CD4-positive, CD25-positive, alpha-beta regulatory T cell (primary cell): ENCODE measurements around the gene OR4K1. TPM values are rescaled to one million over a fixed set of nuclear protein-coding genes. Genes with fewer than 3 reads are reported as not detected.
A peak's percentile ranks its signal among the peaks of the same experiment; 100 is the strongest.

ENCODE experiments used
- ATAC-seq, 2 donors: fragments of 150-1000 bp; cut with Tn5 transposase; one replicate each; pipeline ENCODE4 v1.10.0; 2021; ENCODE audit warnings: low read depth in 2 of 2, moderate number of reproducible peaks in 2 of 2, moderate library complexity in 1 of 2
- DNase-seq, 3 donors: peaks; one replicate each; pipeline versions ENCODE4 v3.0.0 to v3.0.0-alpha.2; 2012 to 2022; ENCODE audit warnings: mixed read lengths in 1 of 3
- H3K27ac ChIP-seq: one replicate; pipeline ENCODE4 v1.7.0; 2013; ENCODE audit warnings: mild to moderate bottlenecking, low read length; ENCODE audit not compliant: insufficient read depth, poor library complexity, severe bottlenecking
- H3K27me3 ChIP-seq: one replicate; pipeline ENCODE4 v1.7.0; 2013; ENCODE audit warnings: low read length; ENCODE audit not compliant: control insufficient read depth, insufficient read depth
- H3K36me3 ChIP-seq: one replicate; pipeline ENCODE4 v1.7.0; 2013; ENCODE audit warnings: mild to moderate bottlenecking, low read length, moderate library complexity; ENCODE audit not compliant: control insufficient read depth, insufficient read depth
- H3K4me1 ChIP-seq: 2 replicates; pipeline ENCODE4 v1.7.0; 2013; ENCODE audit warnings: mild to moderate bottlenecking, low read length; ENCODE audit not compliant: insufficient read depth, control insufficient read depth, poor library complexity, severe bottlenecking
- H3K4me3 ChIP-seq: one replicate; pipeline ENCODE4 v1.7.0; 2013; ENCODE audit warnings: low read depth, mild to moderate bottlenecking, low read length, moderate library complexity
- H3K9me3 ChIP-seq, 2 experiments: 1 replicate in 1 of 2; 2 replicates in 1 of 2; pipeline ENCODE4 v1.7.0; 2013; ENCODE audit warnings: low read length in 2 of 2, mild to moderate bottlenecking in 1 of 2, moderate library complexity in 1 of 2; ENCODE audit not compliant: control insufficient read depth in 2 of 2
- H3K27ac Mint-ChIP-seq, 3 donors: one replicate each; pipeline ENCODE4 v1.8.0; 2020 to 2022; ENCODE audit warnings: mild to moderate bottlenecking in 3 of 3, mixed read lengths in 3 of 3, moderate library complexity in 2 of 3
- H3K27me3 Mint-ChIP-seq: one replicate; pipeline ENCODE4 v1.8.0; 2022; ENCODE audit warnings: mild to moderate bottlenecking, mixed read lengths
- H3K36me3 Mint-ChIP-seq: one replicate; pipeline ENCODE4 v1.8.0; 2020; ENCODE audit warnings: mixed read lengths
- H3K4me1 Mint-ChIP-seq, 4 donors: one replicate each; pipeline ENCODE4 v1.8.0; 2020 to 2022; ENCODE audit warnings: mixed read lengths in 4 of 4, mild to moderate bottlenecking in 1 of 4
- H3K4me3 Mint-ChIP-seq, 4 donors: one replicate each; pipeline ENCODE4 v1.8.0; 2020 to 2022; ENCODE audit warnings: mild to moderate bottlenecking in 4 of 4, mixed read lengths in 4 of 4, moderate library complexity in 3 of 4
- H3K9me3 Mint-ChIP-seq, 7 donors: one replicate each; pipeline ENCODE4 v1.8.0; 2020 to 2022; ENCODE audit warnings: mixed read lengths in 7 of 7, mild to moderate bottlenecking in 3 of 7, moderate library complexity in 2 of 7
- polyA plus RNA-seq, 4 donors: library from polyadenylated mRNA; unstranded; fragments of 300-500 nt; fragmentation: Illumina TruSeq; gene quantifications; one replicate each; pipeline ENCODE4 v1.2.3, GENCODE V29; 2021
- total RNA-seq: library from RNA; stranded (reverse); gene quantifications from one replicate; pipeline ENCODE4 v1.2.3, GENCODE V29; 2022

The OR4K1 gene
- total and polyA plus RNA-seq, 5 donors from 2014 or later, result not detected

- Histone ChIP-seq H3K27ac (no peak within 1 kb of the TSS), H3K9me3 (no peaks in the 10 kb centered on the region), H3K27me3 (no peaks in the 10 kb centered on the region), H3K36me3 (no peaks in the 10 kb centered on the region), H3K4me1 (peaks cover 3% of the 10 kb centered on the region), H3K4me3 (peak within 1 kb of the TSS; percentile 26)
- DNase-seq (no peak), ATAC-seq (no peak)
- Mint-ChIP-seq H3K4me3 (peak within 1 kb of the TSS; percentile 0 to 38 (median 12)), H3K9me3 (peaks cover 0 to 10% (median 3%) of the 10 kb centered on the region in 7 donors), H3K27ac (peak within 1 kb of the TSS; percentile 57 to 86 (median 80)), H3K36me3 (no peaks in the 10 kb centered on the region), H3K4me1 (peaks cover 8 to 39% (median 14%) of the 10 kb centered on the region in 4 donors), H3K27me3 (no peaks in the 10 kb centered on the region)
These were observed 44.6 kb downstream of the OR4K1 start, which contains the start of gene OR4K15 for GRCh38 chr14:19975291-19975690. OR4K15 (plus strand) TSS chr14:19975591; CDS start chr14:19975591, 0 bp downstream.

Other genes with a start within 250 kb of the OR4K1 start
- gene OR11H2, start 217.0 kb upstream of the OR4K1 start, total RNA-seq, result not detected
- not detected for gene OR11H2, start 217.0 kb upstream of the OR4K1 start, polyA plus RNA-seq
- gene OR4Q3, start 187.3 kb upstream of the OR4K1 start, total RNA-seq, result not detected
- gene OR4Q3, start 187.3 kb upstream of the OR4K1 start, polyA plus RNA-seq, result not detected
- not detected for gene OR4M1, start 157.4 kb upstream of the OR4K1 start, total RNA-seq
- gene OR4M1, start 157.4 kb upstream of the OR4K1 start, polyA plus RNA-seq, result not detected
- gene OR4N2, start 127.1 kb upstream of the OR4K1 start, total RNA-seq, result not detected
- gene OR4N2, start 127.1 kb upstream of the OR4K1 start, polyA plus RNA-seq, result not detected
- not detected for gene OR4K2, start 55.8 kb upstream of the OR4K1 start, total RNA-seq
- gene OR4K2, start 55.8 kb upstream of the OR4K1 start, polyA plus RNA-seq, result not detected
- not detected for gene OR4K5, start 10.3 kb upstream of the OR4K1 start, total RNA-seq
- not detected for gene OR4K5, start 10.3 kb upstream of the OR4K1 start, polyA plus RNA-seq
- not detected for gene OR4K15, start 44.7 kb downstream of the OR4K1 start, total RNA-seq
- gene OR4K15, start 44.7 kb downstream of the OR4K1 start, polyA plus RNA-seq, result not detected
- gene OR4Q2, start 71.2 kb downstream of the OR4K1 start, total RNA-seq, result not detected
- not detected for gene OR4Q2, start 71.2 kb downstream of the OR4K1 start, polyA plus RNA-seq
- not detected for gene OR4K14, start 88.4 kb downstream of the OR4K1 start, total RNA-seq
- gene OR4K14, start 88.4 kb downstream of the OR4K1 start, polyA plus RNA-seq, result not detected
- gene OR4K13, start 105.1 kb downstream of the OR4K1 start, total RNA-seq, result not detected
- gene OR4K13, start 105.1 kb downstream of the OR4K1 start, polyA plus RNA-seq, result not detected
- gene OR4L1, start 129.1 kb downstream of the OR4K1 start, total RNA-seq, result not detected
- not detected for gene OR4L1, start 129.1 kb downstream of the OR4K1 start, polyA plus RNA-seq
- gene OR4K17, start 179.8 kb downstream of the OR4K1 start, total RNA-seq, result not detected
- gene OR4K17, start 179.8 kb downstream of the OR4K1 start, polyA plus RNA-seq, result not detected
- not detected for gene OR4N5, start 207.9 kb downstream of the OR4K1 start, total RNA-seq
- gene OR4N5, start 207.9 kb downstream of the OR4K1 start, polyA plus RNA-seq, result not detected